ENCODE data around the gene RSPRY1. TPM values are rescaled to one million over a fixed set of nuclear protein-coding genes. Genes with fewer than 3 reads are reported as not detected.

Gene RSPRY1
- polyA plus RNA-seq, 1 of the 3 experiments (the other 2 are of a cell fraction), result 16.6 TPM

DNA sequence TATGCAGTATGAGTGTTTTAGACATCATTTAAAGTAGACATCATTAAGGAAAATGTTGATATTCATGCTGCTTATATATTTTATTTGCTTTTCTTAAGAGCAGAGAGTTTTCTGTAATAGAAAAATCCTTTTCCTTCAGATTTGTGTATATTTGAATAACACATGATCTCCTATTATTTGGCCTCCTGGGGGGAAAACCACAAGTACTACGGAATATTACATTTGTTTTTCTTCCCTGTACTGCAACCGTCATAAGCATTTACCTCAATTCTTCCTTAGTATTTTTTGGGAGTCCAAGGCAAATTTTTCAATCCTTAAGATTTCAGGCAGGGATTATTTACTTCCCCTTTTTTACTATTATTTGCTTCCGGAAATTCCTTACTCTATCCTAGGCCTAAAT lies 6.0 kb downstream of the RSPRY1 start:
- Histone ChIP-seq H3K27ac (ENCODE audit: low read depth in 2 of 2, low read length in 1 of 2) (peak overlapping the region in 1 of 2 experiments; percentile 98; a peak in 2 of 4 replicates), H3K9ac (peak overlapping the region; percentile 5; the same call in 1 of the 2 replicates), H3K4me3 (ENCODE audit: low read depth in 2 of 2, low read length in 1 of 2) (no peak overlapping the region), H3K79me2 (ENCODE audit: insufficient read depth) (peaks cover 92% of the 10 kb centered on the region), H2AFZ (ENCODE audit: low read depth) (no peak overlapping the region), H3K4me2 (peak overlapping the region; percentile 34; the same call in 1 of the 2 replicates), H3K4me1 (ENCODE audit: control insufficient read depth in 1 of 2, insufficient read depth in 2 of 2, low read depth in 1 of 2, low read length in 1 of 2) (peaks cover 14 to 44% of the 10 kb centered on the region in 2 experiments), H4K20me1 (ENCODE audit: insufficient read depth) (no peaks in the 10 kb centered on the region), H3K9me3 (no peaks in the 10 kb centered on the region), H3K36me3 (replicated peaks in 1 of 2; ENCODE audit: control insufficient read depth in 1 of 2, insufficient read depth in 2 of 2, low read length in 1 of 2) (peaks cover 0 to 7% of the 10 kb centered on the region in 2 experiments), H3F3A (replicated peaks; ENCODE audit: insufficient read depth) (peaks cover 25% of the 10 kb centered on the region), H3K27me3 (ENCODE audit: insufficient read depth) (no peaks in the 10 kb centered on the region), H3K9me2 (no peaks in the 10 kb centered on the region)
- 78% methylated on average over 3 of the region's 3 CpGs for WGBS (ENCODE audit: low lambda C conversion rate)
- ChIA-PET POLR2A (no interaction called here), CTCF (no interaction called here)
- TF ChIP-seq FOSL2 (IDR thresholded peaks at IDR 0.05; ENCODE audit: borderline replicate concordance, low read depth), result no peak
- no peak for TF ChIP-seq EP300 (IDR thresholded peaks at IDR 0.05; ENCODE audit: borderline replicate concordance in 1 of 2, low read depth in 1 of 2, low read length in 1 of 2)
- TF ChIP-seq GABPA (IDR thresholded peaks at IDR 0.05; ENCODE audit: low read depth), result no peak
- TF ChIP-seq, protein P1, sequence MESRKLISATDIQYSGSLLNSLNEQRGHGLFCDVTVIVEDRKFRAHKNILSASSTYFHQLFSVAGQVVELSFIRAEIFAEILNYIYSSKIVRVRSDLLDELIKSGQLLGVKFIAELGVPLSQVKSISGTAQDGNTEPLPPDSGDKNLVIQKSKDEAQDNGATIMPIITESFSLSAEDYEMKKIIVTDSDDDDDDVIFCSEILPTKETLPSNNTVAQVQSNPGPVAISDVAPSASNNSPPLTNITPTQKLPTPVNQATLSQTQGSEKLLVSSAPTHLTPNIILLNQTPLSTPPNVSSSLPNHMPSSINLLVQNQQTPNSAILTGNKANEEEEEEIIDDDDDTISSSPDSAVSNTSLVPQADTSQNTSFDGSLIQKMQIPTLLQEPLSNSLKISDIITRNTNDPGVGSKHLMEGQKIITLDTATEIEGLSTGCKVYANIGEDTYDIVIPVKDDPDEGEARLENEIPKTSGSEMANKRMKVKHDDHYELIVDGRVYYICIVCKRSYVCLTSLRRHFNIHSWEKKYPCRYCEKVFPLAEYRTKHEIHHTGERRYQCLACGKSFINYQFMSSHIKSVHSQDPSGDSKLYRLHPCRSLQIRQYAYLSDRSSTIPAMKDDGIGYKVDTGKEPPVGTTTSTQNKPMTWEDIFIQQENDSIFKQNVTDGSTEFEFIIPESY (IDR thresholded peaks at IDR 0.05; ENCODE audit: borderline replicate concordance, low read depth), result no peak
- TF ChIP-seq GATA2 (CRISPR knock-in tag; IDR thresholded peaks at IDR 0.05), result no peak
- TF ChIP-seq, protein P2, sequence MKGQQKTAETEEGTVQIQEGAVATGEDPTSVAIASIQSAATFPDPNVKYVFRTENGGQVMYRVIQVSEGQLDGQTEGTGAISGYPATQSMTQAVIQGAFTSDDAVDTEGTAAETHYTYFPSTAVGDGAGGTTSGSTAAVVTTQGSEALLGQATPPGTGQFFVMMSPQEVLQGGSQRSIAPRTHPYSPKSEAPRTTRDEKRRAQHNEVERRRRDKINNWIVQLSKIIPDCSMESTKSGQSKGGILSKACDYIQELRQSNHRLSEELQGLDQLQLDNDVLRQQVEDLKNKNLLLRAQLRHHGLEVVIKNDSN (IDR thresholded peaks at IDR 0.05; ENCODE audit: borderline replicate concordance, low read depth), result no peak
- TF ChIP-seq TCF12 (IDR thresholded peaks at IDR 0.05), result no peak
- TF ChIP-seq NRF1 (IDR thresholded peaks at IDR 0.05; ENCODE audit: low read depth, low read length), result no peak
- TF ChIP-seq FOXM1 (IDR thresholded peaks at IDR 0.05; ENCODE audit: low read depth), result no peak
- TF ChIP-seq RCOR1 (IDR thresholded peaks at IDR 0.05; ENCODE audit: low read length), result no peak
- TF ChIP-seq FOXJ3 (CRISPR knock-in tag; IDR thresholded peaks at IDR 0.05), result no peak
- no peak for TF ChIP-seq SMC3 (IDR thresholded peaks at IDR 0.05; ENCODE audit: low read depth, low read length)
- no peak for TF ChIP-seq JUND (IDR thresholded peaks at IDR 0.05)
- TF ChIP-seq, protein P3, sequence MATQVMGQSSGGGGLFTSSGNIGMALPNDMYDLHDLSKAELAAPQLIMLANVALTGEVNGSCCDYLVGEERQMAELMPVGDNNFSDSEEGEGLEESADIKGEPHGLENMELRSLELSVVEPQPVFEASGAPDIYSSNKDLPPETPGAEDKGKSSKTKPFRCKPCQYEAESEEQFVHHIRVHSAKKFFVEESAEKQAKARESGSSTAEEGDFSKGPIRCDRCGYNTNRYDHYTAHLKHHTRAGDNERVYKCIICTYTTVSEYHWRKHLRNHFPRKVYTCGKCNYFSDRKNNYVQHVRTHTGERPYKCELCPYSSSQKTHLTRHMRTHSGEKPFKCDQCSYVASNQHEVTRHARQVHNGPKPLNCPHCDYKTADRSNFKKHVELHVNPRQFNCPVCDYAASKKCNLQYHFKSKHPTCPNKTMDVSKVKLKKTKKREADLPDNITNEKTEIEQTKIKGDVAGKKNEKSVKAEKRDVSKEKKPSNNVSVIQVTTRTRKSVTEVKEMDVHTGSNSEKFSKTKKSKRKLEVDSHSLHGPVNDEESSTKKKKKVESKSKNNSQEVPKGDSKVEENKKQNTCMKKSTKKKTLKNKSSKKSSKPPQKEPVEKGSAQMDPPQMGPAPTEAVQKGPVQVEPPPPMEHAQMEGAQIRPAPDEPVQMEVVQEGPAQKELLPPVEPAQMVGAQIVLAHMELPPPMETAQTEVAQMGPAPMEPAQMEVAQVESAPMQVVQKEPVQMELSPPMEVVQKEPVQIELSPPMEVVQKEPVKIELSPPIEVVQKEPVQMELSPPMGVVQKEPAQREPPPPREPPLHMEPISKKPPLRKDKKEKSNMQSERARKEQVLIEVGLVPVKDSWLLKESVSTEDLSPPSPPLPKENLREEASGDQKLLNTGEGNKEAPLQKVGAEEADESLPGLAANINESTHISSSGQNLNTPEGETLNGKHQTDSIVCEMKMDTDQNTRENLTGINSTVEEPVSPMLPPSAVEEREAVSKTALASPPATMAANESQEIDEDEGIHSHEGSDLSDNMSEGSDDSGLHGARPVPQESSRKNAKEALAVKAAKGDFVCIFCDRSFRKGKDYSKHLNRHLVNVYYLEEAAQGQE (IDR thresholded peaks at IDR 0.05; ENCODE audit: low read depth, low read length), result no peak
- TF ChIP-seq, protein P4, sequence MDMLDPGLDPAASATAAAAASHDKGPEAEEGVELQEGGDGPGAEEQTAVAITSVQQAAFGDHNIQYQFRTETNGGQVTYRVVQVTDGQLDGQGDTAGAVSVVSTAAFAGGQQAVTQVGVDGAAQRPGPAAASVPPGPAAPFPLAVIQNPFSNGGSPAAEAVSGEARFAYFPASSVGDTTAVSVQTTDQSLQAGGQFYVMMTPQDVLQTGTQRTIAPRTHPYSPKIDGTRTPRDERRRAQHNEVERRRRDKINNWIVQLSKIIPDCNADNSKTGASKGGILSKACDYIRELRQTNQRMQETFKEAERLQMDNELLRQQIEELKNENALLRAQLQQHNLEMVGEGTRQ (IDR thresholded peaks at IDR 0.05; ENCODE audit: borderline replicate concordance, low read depth, low read length), result no peak
- TF ChIP-seq POLR2AphosphoS5 (IDR thresholded peaks at IDR 0.05; ENCODE audit: low read depth, low read length), result no peak
- no peak for DNase-seq

All from SK-N-SH (cell line).